Heart right ventricle (tissue), 16 donors: ENCODE results near the gene IER5L. TPM values are rescaled to one million over a fixed set of nuclear protein-coding genes. Genes with fewer than 3 reads are reported as not detected.

Experiments
- ATAC-seq, 8 donors: fragments of 200-7000 bp; cut with Tn5 transposase; one replicate each; pipeline ENCODE4 v1.9.1; 2020; ENCODE audit warnings: mild to moderate bottlenecking in 8 of 8, moderate library complexity in 8 of 8, moderate number of reproducible peaks in 1 of 8
- DNase-seq, 2 donors: peaks; one replicate each; pipeline ENCODE4 v3.0.0-alpha.2; 2020
- H3K27ac ChIP-seq, 10 donors: fragments of 200-600 bp; sonication (generic) in 2 of 10; one replicate each; pipeline versions ENCODE4 v1.5.0 to v1.8.0; 2020 to 2022; ENCODE audit warnings: mild to moderate bottlenecking in 3 of 10
- H3K27me3 ChIP-seq, 7 donors: fragments of 200-600 bp; one replicate each; pipeline ENCODE4 v1.8.0; 2021 to 2022; ENCODE audit warnings: mild to moderate bottlenecking in 2 of 7
- H3K36me3 ChIP-seq, 9 donors: fragments of 200-600 bp; sonication (generic) in 1 of 9; one replicate each; pipeline versions ENCODE4 v1.5.0 to v1.8.0; 2020 to 2022; ENCODE audit warnings: mild to moderate bottlenecking in 2 of 9
- H3K4me1 ChIP-seq, 9 donors: fragments of 200-600 bp; sonication (generic) in 1 of 9; one replicate each; pipeline versions ENCODE4 v1.5.0 to v1.8.0; 2020 to 2022; ENCODE audit warnings: mild to moderate bottlenecking in 4 of 9
- H3K4me3 ChIP-seq, 10 donors: fragments of 200-600 bp; sonication (generic) in 2 of 10; one replicate each; pipeline versions ENCODE4 v1.5.0 to v1.8.0; 2020 to 2022; ENCODE audit warnings: mild to moderate bottlenecking in 7 of 10, moderate library complexity in 2 of 10
- H3K9me3 ChIP-seq, 11 donors: fragments of 200-600 bp in 10 of 11; sonication (generic) in 2 of 11; one replicate each; pipeline versions ENCODE4 v1.5.0 to v1.8.0; 2013 to 2022; ENCODE audit warnings: mild to moderate bottlenecking in 2 of 11, control low read depth in 1 of 11, moderate library complexity in 1 of 11
- WGBS, 2 donors: extraction: QIAGEN DNeasy Blood & Tissue Kit; methylation state at CpG; one replicate each; pipeline ENCODE4 v1.1.7; 2013; ENCODE audit warnings: inconsistent platforms in 1 of 2; 5-methylcytosine and 5-hydroxymethylcytosine counted together
- intact Hi-C, 10 donors: fragments of 100-400 bp; cut with DNase I; formaldehyde crosslinking; loops; one replicate each; pipeline versions ENCODE4 v1.11.1 to v1.14.2; 2022
- polyA plus RNA-seq, 2 donors: library from polyadenylated mRNA; stranded (reverse); fragments of 200-250 nt; gene quantifications; one replicate each; pipeline ENCODE4 v1.2.3, GENCODE V29; 2013
- total RNA-seq, 10 donors: library from RNA; stranded (reverse); fragmentation: NEBNext Ultra II Directional in 3 of 10; extraction: Animal tissue kit (Norgen Biotek cat#: 25700) in 3 of 10; gene quantifications; one replicate each; pipeline versions ENCODE4 v1.2.1 to v1.2.4, GENCODE V29; 2021 to 2023
- TF ChIP-seq, protein P1 (sequence below), 9 donors: fragments of 200-600 bp; sonication (generic) in 2 of 9; IDR thresholded peaks; one replicate each; pipeline versions ENCODE4 v1.5.0 to v1.8.0; 2021 to 2022; ENCODE audit warnings: antibody characterized with exemption in 9 of 9, mild to moderate bottlenecking in 5 of 9, moderate library complexity in 1 of 9
- donor health status: Arrhythmogenic right ventricular cardiomyopathy.
- donor health status: ischemic (EF 13 %, LVEDD 7.1; RV severe dilation, severe dysfunction).
- donor health status: healthy with polysubstance abuse.
- donor health status: DM: no; HTN: yes; CAD: no.
- donor health status: DM: no; HTN: no; CAD: no.
- donor health status: ischemic (EF 25% LVEDD 6.9; RV normal size, moderate dysfunction).
- donor health status: ischemic (EF 25% LVEDD 5.7; RV mildly dilated, moderate dysfunction).
- donor health status: healthy.
- donor health status: DM: yes; HTN: yes; CAD: no.
- donor health status: Ischemic cardiomyopathy.
- donor health status: ischemic (EF 35%, LVEDD 5.7; RV mildly dilated, moderate dysfunction).
- donor health status: nonischemic (EF 11% LVEDD 7.7; RV severe dilation, severe dysfunction).
- donor health status: DM: yes; HTN: yes; CAD: no.
- donor health status: PGD.
- donor health status: ischemic (EF 29% LVEDD 5.4; RV normal size, mild dysfunction).
- donor health status: nonischemic (EF 23%, LVEDD 6.1; RV moderate dilation, normal function).

The IER5L gene
- total and polyA plus RNA-seq, 12 donors: 1.2 to 26.3 (median 5.6) TPM

DNA sequence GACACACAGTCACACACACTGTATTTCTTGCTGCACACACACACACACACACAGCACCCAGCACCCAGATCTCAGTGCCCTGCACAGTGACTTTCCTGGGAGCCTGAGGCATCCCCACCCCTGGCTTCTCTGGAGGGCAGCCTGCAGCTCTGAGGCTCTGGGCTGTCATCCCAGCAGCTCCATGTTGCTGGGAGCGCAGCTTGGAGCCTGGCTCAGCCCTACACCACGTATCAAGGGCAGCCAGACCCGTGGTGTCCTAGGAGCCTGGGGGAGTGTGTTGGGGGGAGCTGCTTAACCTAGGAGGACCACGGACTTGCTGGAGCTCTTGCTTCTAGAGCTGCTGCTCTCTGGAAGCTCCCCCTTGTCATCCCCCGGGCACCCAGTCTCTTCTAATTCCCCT lies 5.2 kb downstream of the IER5L start:
- peaks cover 0 to 6% (median 0%) of the 10 kb centered on the region in 7 donors for H3K27me3 ChIP-seq
- ATAC-seq: no peak
- H3K9me3 ChIP-seq: no peaks in the 10 kb centered on the region
- intact Hi-C loops: loop anchor here in 5 of 10 donors (5.0 to 10.0 kb wide), 6 partner anchors 212 to 439 kb away; no protein-coding TSS in a partner anchor
- peaks cover 0 to 6% (median 0%) of the 10 kb centered on the region in 9 donors for H3K36me3 ChIP-seq
- 42 to 43% methylated on average over 5 of the region's 5 CpGs for WGBS, 2 donors
- H3K4me1 ChIP-seq: peaks cover 10 to 48% (median 31%) of the 10 kb centered on the region in 9 donors
- peak in 1 of 2 donors; percentile 29 for DNase-seq
- peak overlapping the region in 8 of 10 donors; percentile 24 to 100 (median 98) for H3K27ac ChIP-seq
- TF ChIP-seq, protein P1, sequence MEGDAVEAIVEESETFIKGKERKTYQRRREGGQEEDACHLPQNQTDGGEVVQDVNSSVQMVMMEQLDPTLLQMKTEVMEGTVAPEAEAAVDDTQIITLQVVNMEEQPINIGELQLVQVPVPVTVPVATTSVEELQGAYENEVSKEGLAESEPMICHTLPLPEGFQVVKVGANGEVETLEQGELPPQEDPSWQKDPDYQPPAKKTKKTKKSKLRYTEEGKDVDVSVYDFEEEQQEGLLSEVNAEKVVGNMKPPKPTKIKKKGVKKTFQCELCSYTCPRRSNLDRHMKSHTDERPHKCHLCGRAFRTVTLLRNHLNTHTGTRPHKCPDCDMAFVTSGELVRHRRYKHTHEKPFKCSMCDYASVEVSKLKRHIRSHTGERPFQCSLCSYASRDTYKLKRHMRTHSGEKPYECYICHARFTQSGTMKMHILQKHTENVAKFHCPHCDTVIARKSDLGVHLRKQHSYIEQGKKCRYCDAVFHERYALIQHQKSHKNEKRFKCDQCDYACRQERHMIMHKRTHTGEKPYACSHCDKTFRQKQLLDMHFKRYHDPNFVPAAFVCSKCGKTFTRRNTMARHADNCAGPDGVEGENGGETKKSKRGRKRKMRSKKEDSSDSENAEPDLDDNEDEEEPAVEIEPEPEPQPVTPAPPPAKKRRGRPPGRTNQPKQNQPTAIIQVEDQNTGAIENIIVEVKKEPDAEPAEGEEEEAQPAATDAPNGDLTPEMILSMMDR (IDR thresholded peaks at IDR 0.05): no peak
- no peak overlapping the region for H3K4me3 ChIP-seq

DNA sequence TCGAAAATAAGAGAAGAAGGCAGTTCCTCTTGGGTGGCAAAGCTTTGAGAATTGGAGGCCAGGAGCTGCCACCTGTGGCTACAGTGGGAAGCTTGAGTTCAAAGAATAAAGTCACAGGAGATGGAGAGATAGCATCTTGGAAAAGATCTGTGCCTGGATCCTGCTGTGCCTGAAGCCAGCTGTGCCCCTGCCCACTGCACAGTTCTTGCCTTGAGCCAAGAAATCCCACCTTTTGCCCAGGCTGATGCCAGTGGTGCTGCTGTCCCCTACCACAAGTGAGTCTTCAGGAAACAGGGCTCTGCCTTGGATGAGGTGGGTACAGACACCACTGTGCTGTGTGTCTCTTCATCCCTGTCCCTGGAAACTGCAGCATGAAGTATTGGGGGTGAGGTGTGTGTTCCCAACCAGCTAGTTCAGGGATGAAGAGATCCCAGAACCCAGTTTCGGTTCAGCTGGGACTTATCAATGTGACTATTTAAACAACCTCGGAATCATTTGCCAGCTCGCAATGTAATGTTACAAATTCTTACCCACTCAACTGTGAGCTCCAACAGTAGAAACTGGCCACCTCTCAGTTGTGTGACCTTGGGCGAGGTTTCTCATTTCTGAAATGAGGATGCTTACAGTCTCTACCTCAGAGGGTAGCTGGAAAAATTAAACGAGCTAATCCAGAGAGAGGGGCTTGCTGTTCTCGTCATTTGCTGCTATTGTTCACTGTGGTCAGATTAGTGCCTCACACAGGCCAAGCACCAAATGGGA lies 5.9 kb downstream of the IER5L start:
- H3K4me3 ChIP-seq: no peak overlapping the region
- H3K4me1 ChIP-seq: peaks cover 16 to 55% (median 37%) of the 10 kb centered on the region in 9 donors
- DNase-seq (no peak), ATAC-seq (no peak)
- peaks cover 0 to 6% (median 0%) of the 10 kb centered on the region in 9 donors for H3K36me3 ChIP-seq
- H3K27me3 ChIP-seq: peaks cover 0 to 6% (median 0%) of the 10 kb centered on the region in 7 donors
- no peaks in the 10 kb centered on the region for H3K9me3 ChIP-seq
- WGBS, 2 donors: 71 to 77% methylated on average over 7 of the region's 7 CpGs
- intact Hi-C loops: loop anchor here in 5 of 10 donors (5.0 to 10.0 kb wide), 6 partner anchors 213 to 440 kb away; no protein-coding TSS in a partner anchor
- peak overlapping the region in 6 of 10 donors; percentile 10 to 100 (median 98) for H3K27ac ChIP-seq
- TF ChIP-seq, protein P1 (IDR thresholded peaks at IDR 0.05): no peak

DNA sequence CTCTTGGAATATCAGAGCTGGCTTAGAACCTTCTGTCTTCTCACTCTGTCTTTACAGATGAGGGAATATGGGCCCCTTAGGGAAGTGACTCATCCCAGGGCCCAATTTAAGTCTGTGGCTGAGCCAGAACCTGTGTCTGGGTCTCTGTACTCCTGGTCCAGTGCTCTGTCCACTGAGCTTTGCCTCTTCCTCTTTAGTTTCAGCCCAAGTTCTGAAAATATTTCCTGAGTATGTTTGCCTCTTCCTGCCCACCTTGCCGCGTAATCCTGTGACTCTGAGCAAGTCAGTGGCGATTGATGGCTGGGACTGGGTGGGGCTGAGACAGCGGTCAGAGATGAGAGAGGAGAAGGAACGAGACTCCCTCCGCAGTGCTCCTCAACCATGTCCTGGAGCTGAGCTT lies 7.8 kb downstream of the IER5L start:
- Histone ChIP-seq H3K9me3 (no peaks in the 10 kb centered on the region), H3K27ac (peak overlapping the region in 1 of 10 donors; percentile 62), H3K36me3 (no peaks in the 10 kb centered on the region), H3K4me1 (peaks cover 20 to 61% (median 41%) of the 10 kb centered on the region in 9 donors), H3K4me3 (no peak overlapping the region), H3K27me3 (peaks cover 0 to 6% (median 0%) of the 10 kb centered on the region in 7 donors)
- DNase-seq (no peak), ATAC-seq (no peak)
- intact Hi-C loops: loop anchor here in 5 of 10 donors (5.0 to 10.0 kb wide), 6 partner anchors 215 to 442 kb away; no protein-coding TSS in a partner anchor
- TF ChIP-seq, protein P1 (IDR thresholded peaks at IDR 0.05): no peak
- WGBS, 2 donors: 70 to 74% methylated on average over 6 of the region's 6 CpGs

DNA sequence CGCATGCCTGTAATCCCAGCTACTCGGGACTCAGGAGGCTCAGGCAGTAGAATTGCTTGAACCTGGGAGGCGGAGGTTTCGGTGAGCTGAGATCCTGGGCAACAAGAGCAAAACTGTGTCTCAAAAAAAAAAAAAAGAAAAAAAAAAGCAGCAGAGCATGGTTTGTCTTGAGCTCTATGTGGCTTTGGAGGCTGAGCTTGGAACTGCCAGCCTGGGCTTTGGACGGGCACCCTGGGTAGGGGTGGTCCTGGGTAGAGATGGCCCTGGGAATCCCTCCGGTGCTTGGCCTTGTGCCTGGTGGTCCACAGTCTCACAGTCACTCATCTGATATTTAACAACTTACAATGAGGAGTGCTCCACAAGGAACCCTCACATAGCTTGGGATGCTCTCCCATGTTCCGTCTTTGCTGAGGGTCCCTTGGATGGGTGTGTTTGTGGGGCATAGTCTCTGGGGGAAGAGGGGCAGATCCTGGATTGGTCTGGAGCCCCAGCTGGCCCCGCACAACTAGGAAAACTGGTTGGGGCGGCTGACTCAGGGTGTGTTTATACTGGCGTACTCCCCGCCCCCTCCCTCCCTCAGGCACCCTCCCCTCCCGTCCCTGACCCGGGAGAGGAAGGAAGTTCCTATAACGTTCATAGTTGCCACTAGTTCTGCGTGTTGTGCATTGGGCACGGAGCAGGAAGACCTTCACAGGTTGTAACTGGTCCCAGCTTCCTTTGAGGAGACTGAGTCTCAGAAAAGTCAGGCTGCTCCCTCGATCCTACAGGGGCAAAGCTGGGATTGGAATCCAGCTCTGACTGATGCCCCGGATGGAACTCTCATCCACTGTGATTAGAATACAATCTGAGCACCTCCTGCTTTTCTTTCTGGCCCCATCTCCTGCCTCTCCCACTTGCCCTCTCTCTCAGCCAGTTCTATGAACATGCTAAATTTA lies 11.2 kb downstream of the IER5L start:
- intact Hi-C loops: no loop called here
- Histone ChIP-seq H3K4me1 (peaks cover 11 to 57% (median 24%) of the 10 kb centered on the region in 9 donors), H3K4me3 (peak overlapping the region in 8 of 10 donors; percentile 18 to 44 (median 33)), H3K27ac (peak overlapping the region; percentile 43 to 89 (median 79)), H3K36me3 (no peaks in the 10 kb centered on the region), H3K27me3 (no peaks in the 10 kb centered on the region), H3K9me3 (no peaks in the 10 kb centered on the region)
- TF ChIP-seq, protein P1 (IDR thresholded peaks at IDR 0.05): no peak
- peak; percentile 66 to 79 for DNase-seq
- 34 to 43% methylated on average over 14 to 18 of the region's 18 CpGs for WGBS, 2 donors
- ATAC-seq: peak; percentile 68 to 90 (median 82)
